Stomach (tissue), 4 donors: Measurements from ENCODE around the gene NEU4.

Experiments
- CTCF ChIP-seq, 7 experiments: fragments of 450-650 bp in 4 of 7; fragments of 200-600 bp in 3 of 7; sonication (generic) in 3 of 7; IDR thresholded peaks; one replicate each; pipeline ENCODE4 v1.5.1; 2016 to 2019; ENCODE audit warnings: antibody characterized with exemption in 7 of 7, control low read depth in 2 of 7, mild to moderate bottlenecking in 1 of 7
- POLR2A ChIP-seq, 4 donors: fragments of 450-650 bp; IDR thresholded peaks; one replicate each; pipeline ENCODE4 v1.6.1; 2016; ENCODE audit warnings: antibody characterized with exemption in 4 of 4, control low read depth in 2 of 4, mild to moderate bottlenecking in 1 of 4, moderate library complexity in 1 of 4
- POLR2AphosphoS5 ChIP-seq, 3 donors: sonication (generic); formaldehyde crosslinking; IDR thresholded peaks; one replicate each; pipeline ENCODE4 v1.6.1; 2016; ENCODE audit warnings: antibody characterized with exemption in 3 of 3

- TF ChIP-seq CTCF (IDR thresholded peaks at IDR 0.05) (no peak), POLR2A (IDR thresholded peaks at IDR 0.05) (no peak), POLR2AphosphoS5 (IDR thresholded peaks at IDR 0.05) (no peak)
Measured at GRCh38 chr2:241816431-241817121, 7.6 kb downstream of the NEU4 start.
